H9 (cell line): ENCODE measurements around the gene MYO5B. TPM values are rescaled to one million over a fixed set of nuclear protein-coding genes. Genes with fewer than 3 reads are reported as not detected.

Experiments
- DNase-seq: peaks from one replicate; pipeline ENCODE4 v3.0.0-alpha.2; 2017
- H2AFZ ChIP-seq: one replicate; pipeline ENCODE4 v1.6.1; 2013; ENCODE audit warnings: mild to moderate bottlenecking, low read length, control low read depth, moderate library complexity
- H2AK5ac ChIP-seq: 2 replicates; pipeline ENCODE4 v1.6.1; 2013; ENCODE audit warnings: low read length, control low read depth, mixed read lengths; ENCODE audit not compliant: insufficient read length
- H2BK120ac ChIP-seq: one replicate; pipeline ENCODE4 v1.6.1; 2013; ENCODE audit warnings: low read depth, mild to moderate bottlenecking, low read length, control low read depth, inconsistent platforms; ENCODE audit not compliant: poor library complexity, severe bottlenecking
- H2BK12ac ChIP-seq: 2 replicates; pipeline ENCODE4 v1.6.1; 2013; ENCODE audit warnings: low read length, control low read depth, mixed read lengths, low read depth; ENCODE audit not compliant: insufficient read length
- H2BK15ac ChIP-seq: 2 replicates; pipeline ENCODE4 v1.6.1; 2013; ENCODE audit warnings: low read depth, low read length, control low read depth
- H2BK20ac ChIP-seq: one replicate; pipeline ENCODE4 v1.6.1; 2013; ENCODE audit warnings: low read depth, mild to moderate bottlenecking, low read length, control low read depth, inconsistent platforms; ENCODE audit not compliant: poor library complexity, severe bottlenecking
- H2BK5ac ChIP-seq: 2 replicates; pipeline ENCODE4 v1.6.1; 2013; ENCODE audit warnings: low read length, control low read depth, mixed read lengths; ENCODE audit not compliant: insufficient read length
- H3K14ac ChIP-seq: 2 replicates; pipeline ENCODE4 v1.6.1; 2013; ENCODE audit warnings: low read length, control low read depth; ENCODE audit not compliant: insufficient read depth
- H3K18ac ChIP-seq: 2 replicates; pipeline ENCODE4 v1.6.1; 2013; ENCODE audit warnings: low read depth, mild to moderate bottlenecking, mixed read lengths, low read length, control low read depth; ENCODE audit not compliant: insufficient read length
- H3K23ac ChIP-seq: 2 replicates; pipeline ENCODE4 v1.6.1; 2013; ENCODE audit warnings: low read length, control low read depth, mixed read lengths, low read depth; ENCODE audit not compliant: insufficient read length
- H3K23me2 ChIP-seq: 2 replicates; pipeline ENCODE4 v1.6.1; 2013; ENCODE audit warnings: low read depth, mild to moderate bottlenecking, mixed read lengths, low read length, control low read depth; ENCODE audit not compliant: insufficient read length, poor library complexity, severe bottlenecking
- H3K27ac ChIP-seq: 2 replicates; pipeline ENCODE4 v1.5.1; 2013; ENCODE audit warnings: low read length, control low read depth, mixed read lengths, low read depth; ENCODE audit not compliant: insufficient read length
- H3K27me3 ChIP-seq: 2 replicates; pipeline ENCODE4 v1.6.1; 2013; ENCODE audit warnings: low read length, control low read depth, inconsistent platforms; ENCODE audit not compliant: insufficient read depth
- H3K4ac ChIP-seq: 2 replicates; pipeline ENCODE4 v1.6.1; 2013; ENCODE audit warnings: low read depth, mild to moderate bottlenecking, control low read depth, inconsistent platforms, low read length, moderate library complexity
- H3K4me1 ChIP-seq: 2 replicates; pipeline ENCODE4 v1.6.1; 2013; ENCODE audit warnings: low read length, control low read depth, inconsistent platforms; ENCODE audit not compliant: insufficient read depth
- H3K4me2 ChIP-seq: 2 replicates; pipeline ENCODE4 v1.6.1; 2013; ENCODE audit warnings: low read length, control low read depth, mixed read lengths; ENCODE audit not compliant: insufficient read length, insufficient read depth
- H3K56ac ChIP-seq: 2 replicates; pipeline ENCODE4 v1.6.1; 2013; ENCODE audit warnings: low read depth, mild to moderate bottlenecking, mixed read lengths, low read length, control low read depth; ENCODE audit not compliant: insufficient read length
- H3K79me1 ChIP-seq: 2 replicates; pipeline ENCODE4 v1.6.1; 2013; ENCODE audit warnings: low read depth, mild to moderate bottlenecking, moderate library complexity, low read length, control low read depth, inconsistent platforms; ENCODE audit not compliant: insufficient read depth, poor library complexity, severe bottlenecking
- H3K79me2 ChIP-seq: 2 replicates; pipeline ENCODE4 v1.6.1; 2013; ENCODE audit warnings: low read length, control low read depth, inconsistent platforms; ENCODE audit not compliant: insufficient read depth
- H3K9ac ChIP-seq: 2 replicates; pipeline ENCODE4 v1.6.1; 2013; ENCODE audit warnings: low read length, control low read depth, mixed read lengths; ENCODE audit not compliant: insufficient read length; ENCODE audit errors: extremely low read depth
- H3K9me3 ChIP-seq: one replicate; pipeline ENCODE4 v1.6.1; 2013; ENCODE audit warnings: low read depth, low read length, inconsistent platforms; ENCODE audit not compliant: control insufficient read depth
- H3T11ph ChIP-seq: one replicate; pipeline ENCODE4 v1.6.1; 2013; ENCODE audit warnings: mild to moderate bottlenecking, low read length, control low read depth, inconsistent platforms
- H4K20me1 ChIP-seq: one replicate; pipeline ENCODE4 v1.6.1; 2013; ENCODE audit not compliant: control insufficient read depth, insufficient read length, insufficient read depth
- H4K5ac ChIP-seq: 2 replicates; pipeline ENCODE4 v1.6.1; 2013; ENCODE audit warnings: low read depth, mild to moderate bottlenecking, mixed read lengths, low read length, control low read depth; ENCODE audit not compliant: insufficient read length
- H4K8ac ChIP-seq: replicated peaks from 2 replicates; pipeline ENCODE4 v1.6.1; 2013; ENCODE audit warnings: low read length, control low read depth, mixed read lengths, low read depth; ENCODE audit not compliant: insufficient read length
- H4K91ac ChIP-seq: 2 replicates; pipeline ENCODE4 v1.6.1; 2013; ENCODE audit warnings: low read depth, mild to moderate bottlenecking, moderate library complexity, mixed read lengths, low read length, control low read depth; ENCODE audit not compliant: insufficient read length
- H3K27ac Mint-ChIP-seq, 3 experiments: 2 replicates in 2 of 3; 3 replicates in 1 of 3; pipeline ENCODE4 v1.8.0; 2020 to 2021; ENCODE audit warnings: mixed read lengths in 3 of 3, mild to moderate bottlenecking in 1 of 3, moderate library complexity in 1 of 3
- H3K27me3 Mint-ChIP-seq: 2 replicates; pipeline ENCODE4 v1.8.0; 2021; ENCODE audit warnings: low read depth, mild to moderate bottlenecking, moderate library complexity, mixed read lengths
- H3K36me3 Mint-ChIP-seq, 3 experiments: 2 replicates in 2 of 3; 3 replicates in 1 of 3; pipeline ENCODE4 v1.8.0; 2020 to 2021; ENCODE audit warnings: low read depth in 3 of 3, mixed read lengths in 3 of 3; ENCODE audit not compliant: insufficient read depth in 1 of 3
- H3K4me1 Mint-ChIP-seq, 2 experiments: 2 replicates each; pipeline ENCODE4 v1.8.0; 2020; ENCODE audit warnings: mixed read lengths in 2 of 2
- H3K4me3 Mint-ChIP-seq, 2 experiments: 2 replicates in 1 of 2; 3 replicates in 1 of 2; pipeline ENCODE4 v1.8.0; 2020 to 2021; ENCODE audit warnings: mild to moderate bottlenecking in 2 of 2, mixed read lengths in 2 of 2, moderate library complexity in 1 of 2
- H3K9me3 Mint-ChIP-seq, 2 experiments: 2 replicates in 1 of 2; 3 replicates in 1 of 2; pipeline ENCODE4 v1.8.0; 2020; ENCODE audit warnings: mild to moderate bottlenecking in 2 of 2, mixed read lengths in 2 of 2, moderate library complexity in 1 of 2
- WGBS: extraction: QIAGEN DNeasy Blood & Tissue Kit; methylation state at CpG from one replicate; pipeline ENCODE4 v1.1.7; 2013; ENCODE audit warnings: missing lambda C conversion rate, low lambda C conversion rate, mixed read lengths; ENCODE audit not compliant: insufficient read length; ENCODE audit errors: extremely low coverage; 5-methylcytosine and 5-hydroxymethylcytosine counted together
- total RNA-seq: library from RNA; stranded (reverse); gene quantifications from 2 replicates; pipeline ENCODE4 v1.2.1, GENCODE V29; 2021
- TF ChIP-seq, protein P1 (sequence below): fragments of 200-600 bp; sonication (generic); conservative IDR thresholded peaks from 3 replicates; pipeline ENCODE4 v1.8.0; 2021; ENCODE audit warnings: antibody characterized with exemption, mild to moderate bottlenecking

The MYO5B gene
- total RNA-seq, 1 experiment from 2014 or later, result 9.3 TPM

DNA sequence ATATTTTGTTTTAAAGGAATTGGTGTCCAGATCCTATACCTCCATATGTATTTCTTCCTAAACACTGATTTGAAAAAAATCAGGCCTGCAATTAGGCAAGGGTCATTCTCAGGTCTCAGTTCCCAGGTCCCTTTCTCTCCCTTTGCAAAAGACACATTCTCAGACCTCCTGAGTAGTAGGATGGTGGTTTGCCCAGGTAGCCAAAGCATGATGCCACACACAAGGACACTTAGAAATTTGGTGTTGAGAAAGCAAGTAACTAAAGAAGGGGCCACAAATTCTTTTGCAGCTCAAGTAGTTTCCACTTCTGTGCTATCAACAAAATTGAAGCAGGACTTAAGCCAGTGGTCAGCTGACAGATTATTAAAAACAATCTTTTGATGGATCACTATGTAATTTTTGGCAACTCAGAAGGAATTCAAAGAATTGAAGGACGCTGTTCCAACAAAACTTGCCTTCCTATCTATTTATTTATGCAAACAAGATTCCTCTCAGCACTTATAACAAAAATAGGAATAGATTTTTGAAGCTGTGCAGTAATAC lies 6.6 kb upstream of the MYO5B start:
- no peaks in the 10 kb centered on the region for H4K20me1 ChIP-seq
- no peak overlapping the region for H3K4me2 ChIP-seq
- H3K9me3 ChIP-seq, result no peaks in the 10 kb centered on the region
- no peak overlapping the region for H2BK20ac ChIP-seq
- H3K23me2 ChIP-seq, result no peaks in the 10 kb centered on the region
- no peak overlapping the region for H3K9ac ChIP-seq
- no peak overlapping the region for H4K5ac ChIP-seq
- no peaks in the 10 kb centered on the region for H3K4me1 ChIP-seq
- H3K27me3 ChIP-seq, result no peaks in the 10 kb centered on the region; the same call in 1 of the 2 replicates
- no CpG with 5 or more reads among the region's 1 CpG for WGBS
- no peak overlapping the region for H2AFZ ChIP-seq
- no peak overlapping the region for H2BK12ac ChIP-seq
- H3K27me3 Mint-ChIP-seq, result peaks cover 48% of the 10 kb centered on the region
- H3K79me2 ChIP-seq, result no peaks in the 10 kb centered on the region
- peaks cover 0 to 6% of the 10 kb centered on the region in 2 experiments; a peak in 3 of 5 replicates for H3K9me3 Mint-ChIP-seq
- H3K27ac ChIP-seq, result no peak overlapping the region
- no peak overlapping the region for H3K4ac ChIP-seq
- H4K8ac ChIP-seq, result no peak overlapping the region
- H3K36me3 Mint-ChIP-seq, result no peaks in the 10 kb centered on the region; a peak in 1 of 7 replicates
- no peak overlapping the region for H3K23ac ChIP-seq
- no peak overlapping the region for H2BK120ac ChIP-seq
- H3K56ac ChIP-seq, result no peak overlapping the region
- H4K91ac ChIP-seq, result no peak overlapping the region
- H3K27ac Mint-ChIP-seq, result no peak overlapping the region
- TF ChIP-seq, protein P1, sequence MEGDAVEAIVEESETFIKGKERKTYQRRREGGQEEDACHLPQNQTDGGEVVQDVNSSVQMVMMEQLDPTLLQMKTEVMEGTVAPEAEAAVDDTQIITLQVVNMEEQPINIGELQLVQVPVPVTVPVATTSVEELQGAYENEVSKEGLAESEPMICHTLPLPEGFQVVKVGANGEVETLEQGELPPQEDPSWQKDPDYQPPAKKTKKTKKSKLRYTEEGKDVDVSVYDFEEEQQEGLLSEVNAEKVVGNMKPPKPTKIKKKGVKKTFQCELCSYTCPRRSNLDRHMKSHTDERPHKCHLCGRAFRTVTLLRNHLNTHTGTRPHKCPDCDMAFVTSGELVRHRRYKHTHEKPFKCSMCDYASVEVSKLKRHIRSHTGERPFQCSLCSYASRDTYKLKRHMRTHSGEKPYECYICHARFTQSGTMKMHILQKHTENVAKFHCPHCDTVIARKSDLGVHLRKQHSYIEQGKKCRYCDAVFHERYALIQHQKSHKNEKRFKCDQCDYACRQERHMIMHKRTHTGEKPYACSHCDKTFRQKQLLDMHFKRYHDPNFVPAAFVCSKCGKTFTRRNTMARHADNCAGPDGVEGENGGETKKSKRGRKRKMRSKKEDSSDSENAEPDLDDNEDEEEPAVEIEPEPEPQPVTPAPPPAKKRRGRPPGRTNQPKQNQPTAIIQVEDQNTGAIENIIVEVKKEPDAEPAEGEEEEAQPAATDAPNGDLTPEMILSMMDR, result no peak
- H3K79me1 ChIP-seq, result no peaks in the 10 kb centered on the region
- no peak overlapping the region for H3K18ac ChIP-seq
- H2AK5ac ChIP-seq, result no peak overlapping the region
- peaks cover 8 to 10% of the 10 kb centered on the region in 2 experiments for H3K4me1 Mint-ChIP-seq
- no peak overlapping the region for H3K14ac ChIP-seq
- no peak overlapping the region for H2BK5ac ChIP-seq
- DNase-seq, result no peak
- H3T11ph ChIP-seq, result no peak overlapping the region
- no peak overlapping the region for H2BK15ac ChIP-seq
- H3K4me3 Mint-ChIP-seq, result no peak overlapping the region
